Adrenal gland (tissue), 12 donors: Measurements from ENCODE around the gene KIAA1549. TPM values are rescaled to one million over a fixed set of nuclear protein-coding genes. Genes with fewer than 3 reads are reported as not detected.

ENCODE experiments used
- DNase-seq, 7 donors: peaks; one replicate each; pipeline ENCODE4 v3.0.0-alpha.2; 2019 to 2020
- H3K27ac ChIP-seq, 5 donors: fragments of 200-600 bp; sonication (generic) in 4 of 5; 1 replicate in 3 of 5; 2 replicates in 2 of 5; pipeline versions ENCODE4 v1.5.1 to v1.8.0; 2016 to 2020; ENCODE audit warnings: mild to moderate bottlenecking in 1 of 5
- H3K27me3 ChIP-seq: fragments of 200-600 bp; 2 replicates; pipeline ENCODE4 v1.8.0; 2021
- H3K36me3 ChIP-seq, 2 donors: fragments of 200-600 bp; replicated peaks in 1 of 2; 1 replicate in 1 of 2; 2 replicates in 1 of 2; pipeline versions ENCODE4 v1.5.1 to v1.8.0; 2018 to 2022
- H3K4me1 ChIP-seq, 2 donors: fragments of 200-600 bp; replicated peaks in 1 of 2; 1 replicate in 1 of 2; 2 replicates in 1 of 2; pipeline versions ENCODE4 v1.5.1 to v1.8.0; 2018 to 2021
- H3K4me3 ChIP-seq, 4 donors: fragments of 200-600 bp; sonication (generic) in 3 of 4; one replicate each; pipeline ENCODE4 v1.5.1; 2016 to 2018
- H3K9me3 ChIP-seq, 3 donors: fragments of 200-600 bp; sonication (generic) in 1 of 3; replicated peaks in 1 of 3; 1 replicate in 2 of 3; 2 replicates in 1 of 3; pipeline versions ENCODE4 v1.5.1 to v1.8.0; 2016 to 2021
- POLR2A ChIP-seq, 2 donors: fragments of 450-650 bp; IDR thresholded peaks; one replicate each; pipeline ENCODE4 v1.6.1; 2017; ENCODE audit warnings: antibody characterized with exemption in 2 of 2, mild to moderate bottlenecking in 2 of 2, moderate library complexity in 1 of 2
- WGBS, 4 donors: extraction: QIAGEN DNeasy Blood & Tissue Kit in 2 of 4; methylation state at CpG; one replicate each; pipeline versions ENCODE4 v1.1.5 to v1.1.7; 2013 to 2017; 5-methylcytosine and 5-hydroxymethylcytosine counted together
- intact Hi-C, 2 donors: fragments of 100-400 bp; cut with DNase I; formaldehyde crosslinking; loops; one replicate each; pipeline versions ENCODE4 v1.14.1 to v1.15.0; 2022 to 2023
- polyA plus RNA-seq, 3 donors: library from polyadenylated mRNA; stranded (reverse); fragments of 200-250 nt in 2 of 3; fragments of 350-450 nt in 1 of 3; fragmentation: Illumina TruSeq in 1 of 3; extraction: RNeasy Lipid Tissue Mini Kit (QIAGEN cat#74804) in 1 of 3; gene quantifications; one replicate each; pipeline ENCODE4 v1.2.3, GENCODE V29; 2013 to 2014
- total RNA-seq, 9 donors: library from RNA; depleted of rRNA in 4 of 9; stranded (reverse); fragments of >200 nt in 4 of 9; fragments of 120-200 nt in 1 of 9; fragmentation: NEBNext Ultra II Directional in 1 of 9; extraction: Animal tissue kit (Norgen Biotek cat#: 25700) in 1 of 9; gene quantifications; one replicate each; pipeline versions ENCODE4 v1.1.0 to v1.2.4, GENCODE V29; 2013 to 2023
- TF ChIP-seq, protein P1 (sequence below), 6 experiments: fragments of 450-650 bp in 4 of 6; fragments of 200-600 bp in 2 of 6; sonication (generic) in 1 of 6; IDR thresholded peaks; 1 replicate in 5 of 6; 2 replicates in 1 of 6; pipeline versions ENCODE4 v1.5.1 to v1.8.0; 2016 to 2021; ENCODE audit warnings: antibody characterized with exemption in 6 of 6, mild to moderate bottlenecking in 2 of 6, moderate library complexity in 1 of 6
- donor health status: healthy with polysubstance abuse.
- donor health status: Bipolar disorder and iron deficiency.
- donor health status: DM: yes; HTN: yes; CAD: no.
- donor health status: DM: no; HTN: no; CAD: no.
- donor health status: DM: no; HTN: no; CAD: no.
- donor health status: DM: yes; HTN: yes; CAD: no.

KIAA1549 gene
- total and polyA plus RNA-seq, 12 donors, result 1.3 to 7.6 (median 3.7) TPM

DNA sequence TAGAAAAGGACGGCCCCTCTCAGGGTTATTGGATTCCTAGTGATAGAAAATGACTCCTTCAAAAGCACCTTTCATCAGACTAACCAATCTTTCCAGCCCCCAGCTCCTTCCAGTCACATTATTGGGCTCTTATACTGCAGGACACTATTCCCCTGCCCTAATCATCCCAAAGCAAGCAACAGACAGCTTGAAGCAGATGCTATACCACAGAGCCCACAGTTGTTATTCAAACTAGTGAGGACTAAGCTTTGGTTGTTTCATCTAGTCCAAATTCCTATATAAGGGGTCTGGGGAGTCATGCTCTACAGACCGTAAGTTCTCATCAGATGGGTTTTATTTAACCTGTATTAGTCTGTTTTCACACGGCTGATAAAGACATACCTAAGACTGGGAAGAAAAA is 30.2 kb upstream of the KIAA1549 start:
- Histone ChIP-seq H3K4me3 (no peak overlapping the region), H3K4me1 (no peaks in the 10 kb centered on the region), H3K36me3 (no peaks in the 10 kb centered on the region), H3K9me3 (no peaks in the 10 kb centered on the region), H3K27me3 (no peaks in the 10 kb centered on the region), H3K27ac (no peak overlapping the region)
- intact Hi-C loops, result no loop called here
- 93 to 95% (median 94%) methylated on average over 3 of the region's 3 CpGs for WGBS, 4 donors
- DNase-seq, result no peak
- no peak for TF ChIP-seq POLR2A (IDR thresholded peaks at IDR 0.05)
- TF ChIP-seq, protein P1, sequence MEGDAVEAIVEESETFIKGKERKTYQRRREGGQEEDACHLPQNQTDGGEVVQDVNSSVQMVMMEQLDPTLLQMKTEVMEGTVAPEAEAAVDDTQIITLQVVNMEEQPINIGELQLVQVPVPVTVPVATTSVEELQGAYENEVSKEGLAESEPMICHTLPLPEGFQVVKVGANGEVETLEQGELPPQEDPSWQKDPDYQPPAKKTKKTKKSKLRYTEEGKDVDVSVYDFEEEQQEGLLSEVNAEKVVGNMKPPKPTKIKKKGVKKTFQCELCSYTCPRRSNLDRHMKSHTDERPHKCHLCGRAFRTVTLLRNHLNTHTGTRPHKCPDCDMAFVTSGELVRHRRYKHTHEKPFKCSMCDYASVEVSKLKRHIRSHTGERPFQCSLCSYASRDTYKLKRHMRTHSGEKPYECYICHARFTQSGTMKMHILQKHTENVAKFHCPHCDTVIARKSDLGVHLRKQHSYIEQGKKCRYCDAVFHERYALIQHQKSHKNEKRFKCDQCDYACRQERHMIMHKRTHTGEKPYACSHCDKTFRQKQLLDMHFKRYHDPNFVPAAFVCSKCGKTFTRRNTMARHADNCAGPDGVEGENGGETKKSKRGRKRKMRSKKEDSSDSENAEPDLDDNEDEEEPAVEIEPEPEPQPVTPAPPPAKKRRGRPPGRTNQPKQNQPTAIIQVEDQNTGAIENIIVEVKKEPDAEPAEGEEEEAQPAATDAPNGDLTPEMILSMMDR (IDR thresholded peaks at IDR 0.05), result no peak

DNA sequence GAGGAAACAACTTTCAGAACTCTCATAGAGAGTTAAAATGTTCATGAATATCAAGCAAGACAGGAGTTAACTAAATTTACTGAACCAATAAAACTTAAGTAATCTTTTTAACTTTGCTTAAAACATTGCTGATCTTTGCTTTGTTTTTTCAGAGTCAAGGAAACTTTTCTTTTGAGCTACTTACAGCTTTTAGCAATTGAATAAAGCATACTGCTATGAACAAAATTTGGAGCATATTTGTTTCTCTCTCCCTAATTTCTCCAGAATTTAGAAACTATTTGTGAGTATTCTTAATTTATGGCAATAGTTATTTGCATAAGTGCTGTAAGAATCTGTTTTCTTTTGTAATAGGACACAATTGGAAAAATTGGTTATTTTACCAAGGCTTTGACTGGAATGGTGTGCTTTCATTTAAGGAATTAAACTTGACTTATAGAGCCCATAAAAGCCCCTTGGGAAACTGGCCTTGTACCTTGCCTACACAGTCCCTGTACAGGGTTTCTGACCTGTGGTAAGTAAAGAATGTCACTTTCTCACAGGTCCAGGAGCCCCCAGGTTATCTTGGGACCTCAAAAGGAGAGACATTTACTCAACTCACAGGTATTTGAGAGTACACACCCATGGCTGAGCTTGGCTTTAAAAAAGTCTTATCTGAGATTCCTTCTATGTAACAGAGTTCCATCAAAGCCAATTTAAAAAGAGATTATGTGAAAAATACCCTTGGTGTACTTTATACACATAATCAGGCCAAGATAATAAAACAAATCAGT is 23.3 kb upstream of the KIAA1549 start:
- Histone ChIP-seq H3K27me3 (no peaks in the 10 kb centered on the region), H3K9me3 (peaks cover 0 to 8% (median 0%) of the 10 kb centered on the region in 3 donors), H3K36me3 (no peaks in the 10 kb centered on the region), H3K27ac (no peak overlapping the region), H3K4me1 (no peaks in the 10 kb centered on the region), H3K4me3 (no peak overlapping the region)
- no peak for DNase-seq
- intact Hi-C loops, result no loop called here
- TF ChIP-seq, protein P1 (IDR thresholded peaks at IDR 0.05), result no peak
- TF ChIP-seq POLR2A (IDR thresholded peaks at IDR 0.05), result no peak

- DNase-seq, result no peak
- Histone ChIP-seq H3K4me3 (no peak overlapping the region), H3K9me3 (peaks cover 0 to 8% (median 0%) of the 10 kb centered on the region in 3 donors), H3K27me3 (no peaks in the 10 kb centered on the region), H3K4me1 (no peaks in the 10 kb centered on the region), H3K27ac (no peak overlapping the region), H3K36me3 (no peaks in the 10 kb centered on the region)
- no peak for TF ChIP-seq POLR2A (IDR thresholded peaks at IDR 0.05)
- TF ChIP-seq, protein P1 (IDR thresholded peaks at IDR 0.05), result no peak
- intact Hi-C loops, result no loop called here
- 79 to 93% (median 89%) methylated on average over 3 of the region's 3 CpGs for WGBS, 4 donors
Measured at GRCh38 chr7:138999414-138999813, 18.2 kb upstream of the KIAA1549 start.

DNA sequence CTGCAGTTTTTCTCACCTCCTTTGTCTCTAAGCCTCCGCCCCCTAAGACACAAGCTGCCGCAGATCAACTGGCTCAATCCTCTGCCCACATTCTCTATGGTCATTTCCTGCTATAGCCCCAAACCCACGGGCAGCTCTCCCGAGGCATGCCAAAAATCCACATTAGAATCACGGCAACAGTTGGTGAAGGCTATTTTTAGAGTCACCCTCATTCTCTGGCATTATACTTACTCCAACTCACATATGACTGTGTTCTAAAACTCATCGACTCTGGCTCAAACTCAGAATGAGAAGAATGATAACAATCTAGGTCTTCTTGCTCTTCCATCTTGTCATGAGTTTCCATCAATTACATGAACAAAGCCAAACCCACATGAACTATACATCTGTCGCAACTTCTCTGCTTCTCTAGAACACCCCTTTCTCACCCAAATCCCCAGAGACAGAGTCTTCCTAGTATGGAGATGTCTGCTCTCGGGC is 10.9 kb upstream of the KIAA1549 start:
- no peak for DNase-seq
- 79 to 88% (median 87%) methylated on average over 8 of the region's 8 CpGs for WGBS, 4 donors
- Histone ChIP-seq H3K27me3 (no peaks in the 10 kb centered on the region), H3K4me3 (no peak overlapping the region), H3K4me1 (no peaks in the 10 kb centered on the region), H3K36me3 (no peaks in the 10 kb centered on the region), H3K9me3 (peaks cover 0 to 4% (median 0%) of the 10 kb centered on the region in 3 donors), H3K27ac (no peak overlapping the region)
- TF ChIP-seq, protein P1 (IDR thresholded peaks at IDR 0.05), result no peak
- TF ChIP-seq POLR2A (IDR thresholded peaks at IDR 0.05), result no peak
- intact Hi-C loops, result no loop called here
